SK-N-SH (cell line): ENCODE results near the gene OBSCN. TPM values are rescaled to one million over a fixed set of nuclear protein-coding genes. Genes with fewer than 3 reads are reported as not detected.

Experiments used
- CTCF ChIA-PET: fragments of 300-600, 350-600 bp; formaldehyde crosslinking; extraction: SDS; loops from one replicate; lab custom pipeline; 2021; lab: Yijun Ruan, JAX
- POLR2A ChIA-PET: fragments of 350-600 bp; sonication (Branson Sonifier 250); formaldehyde crosslinking; extraction: SDS; loops from one replicate; lab custom pipeline; 2020; ENCODE audit warnings: antibody characterized with exemption, inconsistent platforms; lab: Yijun Ruan, JAX
- DNase-seq: peaks from one replicate; pipeline ENCODE4 v3.0.0; 2012
- H2AFZ ChIP-seq: fragments of 200-600 bp; sonication (generic); 2 replicates; pipeline ENCODE4 v1.8.1; 2016; ENCODE audit warnings: antibody characterized with exemption, mild to moderate bottlenecking, low read depth
- H3F3A ChIP-seq: fragments of 200-600 bp; sonication (generic); replicated peaks from 2 replicates; pipeline ENCODE3; 2016; ENCODE audit warnings: antibody characterized with exemption, mild to moderate bottlenecking; ENCODE audit not compliant: insufficient read depth
- H3K27ac ChIP-seq, 2 experiments: fragments of 200-500 bp in 1 of 2; fragments of 200-600 bp in 1 of 2; sonication (Bioruptor generic) in 1 of 2; sonication (generic), shearing (Covaris generic) in 1 of 2; 2 replicates each; pipeline versions ENCODE4 v1.5.1 to v1.6.1; 2014 to 2016; ENCODE audit warnings: low read depth in 2 of 2, inconsistent platforms in 1 of 2, low read length in 1 of 2, mild to moderate bottlenecking in 1 of 2, mixed read lengths in 1 of 2
- H3K27me3 ChIP-seq: fragments of 200-600 bp; sonication (generic), shearing (Covaris generic); 2 replicates; pipeline ENCODE4 v1.6.1; 2016; ENCODE audit warnings: mixed run types; ENCODE audit not compliant: insufficient read depth
- H3K36me3 ChIP-seq, 2 experiments: fragments of 200-500 bp in 1 of 2; fragments of 200-600 bp in 1 of 2; sonication (Bioruptor generic) in 1 of 2; sonication (generic) in 1 of 2; replicated peaks in 1 of 2; 2 replicates each; pipeline versions ENCODE3 to v1.5.1; 2014 to 2016; ENCODE audit warnings: low read length in 1 of 2, mild to moderate bottlenecking in 1 of 2; ENCODE audit not compliant: insufficient read depth in 2 of 2, control insufficient read depth in 1 of 2
- H3K4me1 ChIP-seq, 2 experiments: fragments of 200-500 bp in 1 of 2; fragments of 200-600 bp in 1 of 2; sonication (Bioruptor generic) in 1 of 2; sonication (generic), shearing (Covaris generic) in 1 of 2; 2 replicates each; pipeline versions ENCODE4 v1.5.1 to v1.6.1; 2014 to 2016; ENCODE audit warnings: low read depth in 1 of 2, low read length in 1 of 2, mixed run types in 1 of 2; ENCODE audit not compliant: insufficient read depth in 2 of 2, control insufficient read depth in 1 of 2
- H3K4me2 ChIP-seq: fragments of 200-600 bp; sonication (generic), shearing (Covaris generic); 2 replicates; pipeline ENCODE4 v1.6.1; 2017; ENCODE audit warnings: mixed run types
- H3K4me3 ChIP-seq, 2 experiments: fragments of 200-500 bp in 1 of 2; fragments of 200-600 bp in 1 of 2; sonication (Bioruptor generic) in 1 of 2; sonication (generic), shearing (Covaris generic) in 1 of 2; 2 replicates each; pipeline versions ENCODE4 v1.5.1 to v1.8.1; 2014 to 2016; ENCODE audit warnings: low read depth in 2 of 2, inconsistent platforms in 1 of 2, low read length in 1 of 2, mild to moderate bottlenecking in 1 of 2, mixed read lengths in 1 of 2, moderate library complexity in 1 of 2
- H3K79me2 ChIP-seq: fragments of 200-600 bp; sonication (generic); 2 replicates; pipeline ENCODE4 v1.8.1; 2017; ENCODE audit warnings: mild to moderate bottlenecking; ENCODE audit not compliant: insufficient read depth
- H3K9ac ChIP-seq: fragments of 200-600 bp; sonication (generic); 2 replicates; pipeline ENCODE4 v1.6.1; 2017; ENCODE audit warnings: mixed run types
- H3K9me2 ChIP-seq: fragments of 200-600 bp; sonication (generic); 2 replicates; pipeline ENCODE4 v1.6.1; 2017; ENCODE audit warnings: mixed run types
- H3K9me3 ChIP-seq: fragments of 200-600 bp; sonication (generic); 2 replicates; pipeline ENCODE4 v1.6.1; 2017; ENCODE audit warnings: mixed run types, mild to moderate bottlenecking, moderate library complexity
- H4K20me1 ChIP-seq: fragments of 200-600 bp; sonication (generic); 2 replicates; pipeline ENCODE4 v1.6.1; 2017; ENCODE audit warnings: mild to moderate bottlenecking, mixed run types; ENCODE audit not compliant: insufficient read depth
- CHD2 ChIP-seq: fragments of 150-350 bp; IDR thresholded peaks from 2 replicates; pipeline ENCODE4 v1.6.1; 2018; ENCODE audit warnings: low read length; ENCODE audit not compliant: partially characterized antibody
- ELF1 ChIP-seq: IDR thresholded peaks from 2 replicates; pipeline ENCODE4 v1.4.0; 2012
- EZH2phosphoT487 ChIP-seq: fragments of 200-600 bp; sonication (generic); IDR thresholded peaks from 2 replicates; pipeline ENCODE4 v1.6.1; 2017; ENCODE audit warnings: low read depth, mixed run types, mild to moderate bottlenecking, antibody characterized with exemption, moderate library complexity, borderline replicate concordance
- FOSL2 ChIP-seq: IDR thresholded peaks from 2 replicates; pipeline ENCODE4 v1.4.0; 2012; ENCODE audit warnings: low read depth, mild to moderate bottlenecking, moderate library complexity, borderline replicate concordance
- FOXM1 ChIP-seq: IDR thresholded peaks from 2 replicates; pipeline ENCODE4 v1.4.0; 2012; ENCODE audit warnings: low read depth, mild to moderate bottlenecking
- GABPA ChIP-seq: IDR thresholded peaks from 2 replicates; pipeline ENCODE4 v1.4.0; 2012; ENCODE audit warnings: low read depth, mild to moderate bottlenecking
- MEF2A ChIP-seq: IDR thresholded peaks from 2 replicates; pipeline ENCODE4 v1.4.0; 2012; ENCODE audit warnings: low read depth, borderline replicate concordance
- MXI1 ChIP-seq: IDR thresholded peaks from 2 replicates; pipeline ENCODE4 v1.6.1; 2012; ENCODE audit warnings: mild to moderate bottlenecking, low read depth, low read length, improper control_type of control experiment
- NFIC ChIP-seq: IDR thresholded peaks from 2 replicates; pipeline ENCODE4 v1.4.0; 2012; ENCODE audit warnings: borderline replicate concordance
- NRF1 ChIP-seq: IDR thresholded peaks from 2 replicates; pipeline ENCODE4 v1.6.1; 2012; ENCODE audit warnings: low read depth, mild to moderate bottlenecking, low read length
- POLR2AphosphoS5 ChIP-seq: IDR thresholded peaks from 2 replicates; pipeline ENCODE4 v1.6.1; 2012; ENCODE audit warnings: low read depth, low read length
- RFX5 ChIP-seq: IDR thresholded peaks from 2 replicates; pipeline ENCODE4 v1.6.1; 2012; ENCODE audit warnings: mild to moderate bottlenecking, improper control_type of control experiment, low read length
- RXRA ChIP-seq: IDR thresholded peaks from 2 replicates; pipeline ENCODE4 v1.4.0; 2012; ENCODE audit warnings: low read depth, mild to moderate bottlenecking, borderline replicate concordance
- SIN3A ChIP-seq: IDR thresholded peaks from 2 replicates; pipeline ENCODE4 v1.6.1; 2012; ENCODE audit warnings: low read depth, mild to moderate bottlenecking, low read length, moderate library complexity, borderline replicate concordance
- SMC3 ChIP-seq: IDR thresholded peaks from 2 replicates; pipeline ENCODE4 v1.6.1; 2012; ENCODE audit warnings: low read depth, low read length, improper control_type of control experiment
- TEAD4 ChIP-seq: IDR thresholded peaks from 2 replicates; pipeline ENCODE4 v1.4.0; 2012; ENCODE audit warnings: mild to moderate bottlenecking, borderline replicate concordance; ENCODE audit not compliant: insufficient read depth
- YY1 ChIP-seq: IDR thresholded peaks from 2 replicates; pipeline ENCODE4 v1.4.0; 2012; ENCODE audit warnings: low read depth, mild to moderate bottlenecking
- WGBS: methylation state at CpG from one replicate; pipeline ENCODE4 v1.1.6; 2017; ENCODE audit warnings: low lambda C conversion rate; 5-methylcytosine and 5-hydroxymethylcytosine counted together
- polyA plus RNA-seq, 3 experiments: library from polyadenylated mRNA; depleted of rRNA; stranded (reverse); fragments of >200 nt; gene quantifications; 2 replicates each; pipeline ENCODE4 v1.2.3, GENCODE V29; 2012
- TF ChIP-seq, protein P1 (sequence below): IDR thresholded peaks from 2 replicates; pipeline ENCODE4 v1.6.1; 2012; ENCODE audit warnings: mild to moderate bottlenecking, low read depth, low read length, moderate library complexity
- TF ChIP-seq, protein P2 (sequence below): fragments of 150-350 bp; IDR thresholded peaks from 2 replicates; pipeline ENCODE4 v1.6.1; 2017; ENCODE audit warnings: antibody characterized with exemption, low read length, low read depth, borderline replicate concordance
- TF ChIP-seq, protein P3 (sequence below): IDR thresholded peaks from 2 replicates; pipeline ENCODE4 v1.4.0; 2012; ENCODE audit warnings: low read depth, borderline replicate concordance
- TF ChIP-seq, protein P4 (sequence below): IDR thresholded peaks from 2 replicates; pipeline ENCODE4; 2012
- TF ChIP-seq, protein P5 (sequence below): fragments of 200-600 bp; sonication (generic); IDR thresholded peaks from 2 replicates; pipeline ENCODE4 v1.6.1; 2017; ENCODE audit warnings: antibody characterized with exemption, mild to moderate bottlenecking, moderate library complexity

Gene OBSCN
- polyA plus RNA-seq, 1 of the 3 experiments (the other 2 are of a cell fraction), result 4.0 TPM

DNA sequence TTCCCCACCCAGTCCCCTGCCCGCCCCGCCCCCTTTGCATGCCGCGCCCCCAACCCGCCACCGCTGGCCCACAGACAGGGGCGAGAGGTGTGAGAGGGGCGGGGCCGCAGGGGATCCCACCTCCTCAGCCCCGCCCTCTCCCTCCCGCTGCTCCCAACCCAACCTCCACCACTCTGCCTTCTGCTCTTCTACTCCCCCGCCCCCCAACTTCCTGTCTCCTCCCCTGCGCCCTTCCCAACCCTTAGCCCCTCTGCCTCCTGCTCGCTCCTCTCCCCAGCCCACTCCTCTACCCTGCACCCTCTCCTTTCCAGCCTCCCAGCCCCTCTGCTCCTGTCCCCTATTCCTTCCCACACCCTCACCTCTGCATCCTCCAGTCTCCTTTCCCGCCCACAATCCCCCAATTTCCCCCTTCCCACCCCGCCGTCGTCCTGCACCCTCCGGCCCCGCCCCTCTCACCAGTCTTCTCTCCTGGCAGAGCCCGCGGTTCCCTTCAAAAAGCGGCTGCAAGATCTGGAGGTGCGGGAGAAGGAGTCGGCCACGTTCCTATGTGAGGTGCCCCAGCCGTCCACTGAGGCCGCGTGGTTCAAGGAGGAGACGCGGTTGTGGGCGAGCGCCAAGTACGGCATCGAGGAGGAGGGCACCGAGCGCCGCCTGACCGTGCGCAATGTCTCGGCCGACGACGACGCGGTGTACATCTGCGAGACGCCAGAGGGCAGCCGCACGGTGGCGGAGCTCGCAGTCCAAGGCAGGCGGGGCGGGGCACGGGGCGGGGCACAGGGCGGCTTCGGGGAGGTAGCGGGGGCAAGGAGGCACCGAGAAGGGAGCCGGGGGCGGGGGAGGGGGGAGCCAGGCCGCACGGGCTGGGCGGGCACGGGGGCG lies 5.4 kb downstream of the OBSCN start:
- Histone ChIP-seq H3K4me3 (peak overlapping the region; percentile 52 to 73), H3K9me3 (no peaks in the 10 kb centered on the region), H4K20me1 (no peaks in the 10 kb centered on the region), H3K27me3 (no peaks in the 10 kb centered on the region), H3K4me1 (peaks cover 0 to 19% of the 10 kb centered on the region in 2 experiments; a peak in 1 of 4 replicates), H3K36me3 (peaks cover 0 to 2% of the 10 kb centered on the region in 2 experiments), H2AFZ (peak overlapping the region; percentile 65; the same call in 1 of the 2 replicates), H3F3A (no peaks in the 10 kb centered on the region), H3K9ac (peak overlapping the region; percentile 59; the same call in 1 of the 2 replicates), H3K4me2 (peak overlapping the region; percentile 93), H3K9me2 (no peaks in the 10 kb centered on the region), H3K79me2 (no peaks in the 10 kb centered on the region), H3K27ac (peak overlapping the region in 1 of 2 experiments; percentile 81; a peak in 3 of 4 replicates)
- WGBS, result 4% methylated on average over 55 of the region's 67 CpGs
- peak; percentile 99 for DNase-seq
- ChIA-PET CTCF (interaction anchor here (0.6 to 1.7 kb wide), 11 partner anchors 11 to 251 kb away, joined by 3 to 6 read pairs (median 4); no protein-coding TSS in a partner anchor), POLR2A (interaction anchor here (1.1 kb wide), 1 partner anchor 48 kb away, joined by 6 read pairs; the partner anchor contains the start of gene IBA57)
- TF ChIP-seq MXI1 (peak; percentile 69; the same call in 1 of the 2 replicates), EZH2phosphoT487 (no peak), RFX5 (no peak), YY1 (no peak), GABPA (no peak), MEF2A (no peak), CHD2 (no peak), POLR2AphosphoS5 (no peak), SIN3A (no peak), NRF1 (0 out of 2 replicates have a peak, but pooled peaks have one; percentile 39), NFIC (no peak), FOXM1 (no peak), RXRA (no peak), SMC3 (peak; percentile 44), FOSL2 (no peak), ELF1 (no peak), TEAD4 (no peak)
- TF ChIP-seq, protein P1, sequence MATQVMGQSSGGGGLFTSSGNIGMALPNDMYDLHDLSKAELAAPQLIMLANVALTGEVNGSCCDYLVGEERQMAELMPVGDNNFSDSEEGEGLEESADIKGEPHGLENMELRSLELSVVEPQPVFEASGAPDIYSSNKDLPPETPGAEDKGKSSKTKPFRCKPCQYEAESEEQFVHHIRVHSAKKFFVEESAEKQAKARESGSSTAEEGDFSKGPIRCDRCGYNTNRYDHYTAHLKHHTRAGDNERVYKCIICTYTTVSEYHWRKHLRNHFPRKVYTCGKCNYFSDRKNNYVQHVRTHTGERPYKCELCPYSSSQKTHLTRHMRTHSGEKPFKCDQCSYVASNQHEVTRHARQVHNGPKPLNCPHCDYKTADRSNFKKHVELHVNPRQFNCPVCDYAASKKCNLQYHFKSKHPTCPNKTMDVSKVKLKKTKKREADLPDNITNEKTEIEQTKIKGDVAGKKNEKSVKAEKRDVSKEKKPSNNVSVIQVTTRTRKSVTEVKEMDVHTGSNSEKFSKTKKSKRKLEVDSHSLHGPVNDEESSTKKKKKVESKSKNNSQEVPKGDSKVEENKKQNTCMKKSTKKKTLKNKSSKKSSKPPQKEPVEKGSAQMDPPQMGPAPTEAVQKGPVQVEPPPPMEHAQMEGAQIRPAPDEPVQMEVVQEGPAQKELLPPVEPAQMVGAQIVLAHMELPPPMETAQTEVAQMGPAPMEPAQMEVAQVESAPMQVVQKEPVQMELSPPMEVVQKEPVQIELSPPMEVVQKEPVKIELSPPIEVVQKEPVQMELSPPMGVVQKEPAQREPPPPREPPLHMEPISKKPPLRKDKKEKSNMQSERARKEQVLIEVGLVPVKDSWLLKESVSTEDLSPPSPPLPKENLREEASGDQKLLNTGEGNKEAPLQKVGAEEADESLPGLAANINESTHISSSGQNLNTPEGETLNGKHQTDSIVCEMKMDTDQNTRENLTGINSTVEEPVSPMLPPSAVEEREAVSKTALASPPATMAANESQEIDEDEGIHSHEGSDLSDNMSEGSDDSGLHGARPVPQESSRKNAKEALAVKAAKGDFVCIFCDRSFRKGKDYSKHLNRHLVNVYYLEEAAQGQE, result no peak
- TF ChIP-seq, protein P2, sequence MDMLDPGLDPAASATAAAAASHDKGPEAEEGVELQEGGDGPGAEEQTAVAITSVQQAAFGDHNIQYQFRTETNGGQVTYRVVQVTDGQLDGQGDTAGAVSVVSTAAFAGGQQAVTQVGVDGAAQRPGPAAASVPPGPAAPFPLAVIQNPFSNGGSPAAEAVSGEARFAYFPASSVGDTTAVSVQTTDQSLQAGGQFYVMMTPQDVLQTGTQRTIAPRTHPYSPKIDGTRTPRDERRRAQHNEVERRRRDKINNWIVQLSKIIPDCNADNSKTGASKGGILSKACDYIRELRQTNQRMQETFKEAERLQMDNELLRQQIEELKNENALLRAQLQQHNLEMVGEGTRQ, result no peak
- TF ChIP-seq, protein P3, sequence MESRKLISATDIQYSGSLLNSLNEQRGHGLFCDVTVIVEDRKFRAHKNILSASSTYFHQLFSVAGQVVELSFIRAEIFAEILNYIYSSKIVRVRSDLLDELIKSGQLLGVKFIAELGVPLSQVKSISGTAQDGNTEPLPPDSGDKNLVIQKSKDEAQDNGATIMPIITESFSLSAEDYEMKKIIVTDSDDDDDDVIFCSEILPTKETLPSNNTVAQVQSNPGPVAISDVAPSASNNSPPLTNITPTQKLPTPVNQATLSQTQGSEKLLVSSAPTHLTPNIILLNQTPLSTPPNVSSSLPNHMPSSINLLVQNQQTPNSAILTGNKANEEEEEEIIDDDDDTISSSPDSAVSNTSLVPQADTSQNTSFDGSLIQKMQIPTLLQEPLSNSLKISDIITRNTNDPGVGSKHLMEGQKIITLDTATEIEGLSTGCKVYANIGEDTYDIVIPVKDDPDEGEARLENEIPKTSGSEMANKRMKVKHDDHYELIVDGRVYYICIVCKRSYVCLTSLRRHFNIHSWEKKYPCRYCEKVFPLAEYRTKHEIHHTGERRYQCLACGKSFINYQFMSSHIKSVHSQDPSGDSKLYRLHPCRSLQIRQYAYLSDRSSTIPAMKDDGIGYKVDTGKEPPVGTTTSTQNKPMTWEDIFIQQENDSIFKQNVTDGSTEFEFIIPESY, result no peak
- TF ChIP-seq, protein P4, sequence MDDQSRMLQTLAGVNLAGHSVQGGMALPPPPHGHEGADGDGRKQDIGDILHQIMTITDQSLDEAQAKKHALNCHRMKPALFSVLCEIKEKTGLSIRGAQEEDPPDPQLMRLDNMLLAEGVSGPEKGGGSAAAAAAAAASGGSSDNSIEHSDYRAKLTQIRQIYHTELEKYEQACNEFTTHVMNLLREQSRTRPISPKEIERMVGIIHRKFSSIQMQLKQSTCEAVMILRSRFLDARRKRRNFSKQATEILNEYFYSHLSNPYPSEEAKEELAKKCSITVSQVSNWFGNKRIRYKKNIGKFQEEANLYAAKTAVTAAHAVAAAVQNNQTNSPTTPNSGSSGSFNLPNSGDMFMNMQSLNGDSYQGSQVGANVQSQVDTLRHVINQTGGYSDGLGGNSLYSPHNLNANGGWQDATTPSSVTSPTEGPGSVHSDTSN, result no peak
- TF ChIP-seq, protein P5, sequence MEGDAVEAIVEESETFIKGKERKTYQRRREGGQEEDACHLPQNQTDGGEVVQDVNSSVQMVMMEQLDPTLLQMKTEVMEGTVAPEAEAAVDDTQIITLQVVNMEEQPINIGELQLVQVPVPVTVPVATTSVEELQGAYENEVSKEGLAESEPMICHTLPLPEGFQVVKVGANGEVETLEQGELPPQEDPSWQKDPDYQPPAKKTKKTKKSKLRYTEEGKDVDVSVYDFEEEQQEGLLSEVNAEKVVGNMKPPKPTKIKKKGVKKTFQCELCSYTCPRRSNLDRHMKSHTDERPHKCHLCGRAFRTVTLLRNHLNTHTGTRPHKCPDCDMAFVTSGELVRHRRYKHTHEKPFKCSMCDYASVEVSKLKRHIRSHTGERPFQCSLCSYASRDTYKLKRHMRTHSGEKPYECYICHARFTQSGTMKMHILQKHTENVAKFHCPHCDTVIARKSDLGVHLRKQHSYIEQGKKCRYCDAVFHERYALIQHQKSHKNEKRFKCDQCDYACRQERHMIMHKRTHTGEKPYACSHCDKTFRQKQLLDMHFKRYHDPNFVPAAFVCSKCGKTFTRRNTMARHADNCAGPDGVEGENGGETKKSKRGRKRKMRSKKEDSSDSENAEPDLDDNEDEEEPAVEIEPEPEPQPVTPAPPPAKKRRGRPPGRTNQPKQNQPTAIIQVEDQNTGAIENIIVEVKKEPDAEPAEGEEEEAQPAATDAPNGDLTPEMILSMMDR, result peak; percentile 53
